ENCODE data around the gene AGBL4. TPM values are rescaled to one million over a fixed set of nuclear protein-coding genes. Genes with fewer than 3 reads are reported as not detected.

AGBL4 gene
- total and polyA plus RNA-seq, 10 donors, result 0.05 to 1.8 (median 0.32) TPM; not detected in 1

DNA sequence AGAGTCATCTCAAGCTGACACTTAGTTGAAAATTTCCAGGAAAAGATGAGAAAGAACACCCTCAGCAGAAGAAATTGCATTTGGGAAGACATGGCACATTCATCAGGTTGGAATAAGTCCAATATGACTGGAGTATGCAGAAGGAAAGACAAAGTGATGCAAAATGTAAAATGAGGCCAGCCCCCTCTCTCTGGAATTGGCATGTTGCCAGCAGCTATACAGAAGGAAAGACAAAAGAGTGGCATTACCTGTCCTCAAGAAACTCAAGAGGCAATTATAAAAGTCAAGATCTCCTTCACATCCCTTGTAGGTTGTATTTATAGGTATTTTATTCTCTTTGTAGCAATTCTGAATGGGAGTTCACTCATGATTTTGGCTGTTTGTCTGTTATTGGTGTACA, 426.3 kb downstream of the AGBL4 start:
- TF ChIP-seq POLR2AphosphoS5 (IDR thresholded peaks at IDR 0.05), result no peak
- TF ChIP-seq POLR2A (IDR thresholded peaks at IDR 0.05), result no peak
- TF ChIP-seq, protein P1, sequence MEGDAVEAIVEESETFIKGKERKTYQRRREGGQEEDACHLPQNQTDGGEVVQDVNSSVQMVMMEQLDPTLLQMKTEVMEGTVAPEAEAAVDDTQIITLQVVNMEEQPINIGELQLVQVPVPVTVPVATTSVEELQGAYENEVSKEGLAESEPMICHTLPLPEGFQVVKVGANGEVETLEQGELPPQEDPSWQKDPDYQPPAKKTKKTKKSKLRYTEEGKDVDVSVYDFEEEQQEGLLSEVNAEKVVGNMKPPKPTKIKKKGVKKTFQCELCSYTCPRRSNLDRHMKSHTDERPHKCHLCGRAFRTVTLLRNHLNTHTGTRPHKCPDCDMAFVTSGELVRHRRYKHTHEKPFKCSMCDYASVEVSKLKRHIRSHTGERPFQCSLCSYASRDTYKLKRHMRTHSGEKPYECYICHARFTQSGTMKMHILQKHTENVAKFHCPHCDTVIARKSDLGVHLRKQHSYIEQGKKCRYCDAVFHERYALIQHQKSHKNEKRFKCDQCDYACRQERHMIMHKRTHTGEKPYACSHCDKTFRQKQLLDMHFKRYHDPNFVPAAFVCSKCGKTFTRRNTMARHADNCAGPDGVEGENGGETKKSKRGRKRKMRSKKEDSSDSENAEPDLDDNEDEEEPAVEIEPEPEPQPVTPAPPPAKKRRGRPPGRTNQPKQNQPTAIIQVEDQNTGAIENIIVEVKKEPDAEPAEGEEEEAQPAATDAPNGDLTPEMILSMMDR (IDR thresholded peaks at IDR 0.05 in 8 of 11, conservative IDR thresholded peaks at IDR 0.05 in 3 of 11), result no peak
- Histone ChIP-seq H3K4me1 (no peaks in the 10 kb centered on the region), H3K4me3 (no peak overlapping the region), H3K27me3 (replicated peaks in 1 of 7) (no peaks in the 10 kb centered on the region), H3K9me3 (peaks cover 0 to 31% (median 8%) of the 10 kb centered on the region in 8 donors), H3K36me3 (no peaks in the 10 kb centered on the region), H3K27ac (no peak overlapping the region)
- intact Hi-C loops (cut with DNase I; ENCODE audit: low total_unique reads), result no loop called here
- DNase-seq, result no peak

DNA sequence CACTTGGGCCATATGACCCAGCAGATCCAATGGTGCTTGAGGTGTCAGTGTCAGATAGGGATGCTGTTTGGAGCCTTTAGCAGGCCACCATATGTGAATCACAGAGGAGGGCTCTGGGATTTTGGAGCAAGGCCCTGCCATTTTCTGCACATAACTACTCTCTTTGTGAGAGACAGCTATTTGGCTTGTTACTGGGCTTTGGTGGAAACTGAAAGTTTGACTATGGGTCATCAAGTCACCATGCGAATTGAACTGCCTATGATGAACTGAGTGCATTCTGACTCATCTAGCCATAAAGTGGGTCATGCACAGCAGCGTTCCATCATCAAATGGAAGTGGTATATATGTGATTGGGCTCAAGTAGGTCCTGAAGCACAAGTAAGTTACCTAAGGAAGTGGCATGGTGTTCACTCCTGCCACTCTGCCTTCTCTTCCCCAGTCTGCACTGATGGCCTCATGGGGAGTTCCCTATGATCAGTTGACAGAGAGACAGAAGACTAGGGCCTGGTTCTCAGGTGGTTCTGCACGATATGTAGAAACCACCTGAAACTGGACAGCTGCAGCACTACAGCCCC, 447.3 kb downstream of the AGBL4 start:
- intact Hi-C loops (cut with DNase I; ENCODE audit: low total_unique reads), result no loop called here
- Histone ChIP-seq H3K27ac (no peak overlapping the region), H3K9me3 (peaks cover 7 to 78% (median 44%) of the 10 kb centered on the region in 8 donors), H3K4me3 (no peak overlapping the region), H3K36me3 (no peaks in the 10 kb centered on the region), H3K27me3 (replicated peaks in 1 of 7) (no peaks in the 10 kb centered on the region), H3K4me1 (no peaks in the 10 kb centered on the region)
- no peak for DNase-seq
- WGBS, 5 donors, result 55 to 84% (median 79%) methylated on average over 3 of the region's 3 CpGs
- TF ChIP-seq POLR2A (IDR thresholded peaks at IDR 0.05), result no peak
- TF ChIP-seq POLR2AphosphoS5 (IDR thresholded peaks at IDR 0.05), result no peak
- TF ChIP-seq, protein P1 (IDR thresholded peaks at IDR 0.05 in 8 of 11, conservative IDR thresholded peaks at IDR 0.05 in 3 of 11), result no peak

DNA sequence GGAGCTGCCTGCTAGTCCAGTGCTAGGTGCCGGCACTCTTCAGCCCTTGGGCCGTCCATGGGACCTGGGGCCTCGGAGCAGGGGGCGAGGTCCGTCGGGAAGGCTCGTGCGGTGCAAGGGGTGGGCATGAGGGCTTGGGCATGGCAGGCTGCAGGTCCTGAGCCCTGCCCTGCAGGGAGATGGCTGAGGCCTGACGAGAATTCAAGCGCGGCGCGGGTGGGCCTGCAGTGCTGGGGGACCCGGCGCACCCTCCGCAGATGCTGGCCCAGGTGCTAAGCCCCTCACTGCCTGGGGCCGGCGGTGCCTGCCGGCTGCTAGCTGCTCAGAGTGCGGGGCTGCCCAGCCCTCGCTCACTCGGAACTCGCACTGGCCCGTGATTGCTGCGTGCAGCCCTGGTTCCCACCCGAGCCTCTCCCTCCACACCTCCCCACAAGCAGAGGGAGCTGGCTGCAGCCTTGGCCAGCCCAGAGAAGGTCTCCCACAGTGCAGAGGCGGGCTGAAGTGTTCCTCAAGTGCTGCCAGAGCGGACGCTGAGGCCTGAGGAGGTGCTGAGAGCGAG, 467.0 kb downstream of the AGBL4 start:
- no peak overlapping the region for H3K4me3 ChIP-seq
- peaks cover 0 to 23% (median 6%) of the 10 kb centered on the region in 8 donors for H3K9me3 ChIP-seq
- H3K36me3 ChIP-seq, result no peaks in the 10 kb centered on the region
- no peaks in the 10 kb centered on the region for H3K27me3 ChIP-seq (replicated peaks in 1 of 7)
- no peak for DNase-seq
- TF ChIP-seq POLR2A (IDR thresholded peaks at IDR 0.05), result no peak
- intact Hi-C loops (cut with DNase I; ENCODE audit: low total_unique reads), result no loop called here
- 93 to 95% (median 93%) methylated on average over 21 to 30 of the region's 30 CpGs for WGBS, 5 donors
- no peaks in the 10 kb centered on the region for H3K4me1 ChIP-seq
- H3K27ac ChIP-seq, result no peak overlapping the region

DNA sequence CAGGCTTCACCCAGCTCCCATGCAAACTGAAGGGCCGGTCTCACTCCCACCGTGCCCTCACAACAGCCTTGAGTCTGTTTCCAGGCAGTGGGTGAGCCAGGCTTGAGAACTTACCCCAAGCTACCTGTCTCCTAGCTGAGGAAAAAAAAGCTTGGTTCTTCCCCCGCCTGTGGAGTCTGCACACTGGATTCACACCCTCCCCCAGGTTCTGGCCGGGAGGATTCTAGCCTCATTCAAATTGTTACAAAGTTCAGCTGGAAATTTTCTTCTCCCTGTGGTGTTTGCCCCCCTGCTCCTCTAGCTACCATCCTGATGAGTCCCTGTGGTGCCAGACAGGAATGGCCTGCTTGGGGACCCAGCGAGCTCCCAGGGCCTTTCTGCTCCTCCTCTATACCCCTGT, 471.7 kb downstream of the AGBL4 start:
- Histone ChIP-seq H3K9me3 (peaks cover 0 to 30% (median 14%) of the 10 kb centered on the region in 8 donors), H3K27ac (no peak overlapping the region), H3K27me3 (replicated peaks in 1 of 7) (no peaks in the 10 kb centered on the region), H3K4me1 (no peaks in the 10 kb centered on the region), H3K36me3 (no peaks in the 10 kb centered on the region), H3K4me3 (no peak overlapping the region)
- no peak for TF ChIP-seq POLR2A (IDR thresholded peaks at IDR 0.05)
- TF ChIP-seq, protein P1 (IDR thresholded peaks at IDR 0.05 in 8 of 11, conservative IDR thresholded peaks at IDR 0.05 in 3 of 11), result no peak
- TF ChIP-seq POLR2AphosphoS5 (IDR thresholded peaks at IDR 0.05), result no peak
- DNase-seq, result no peak
- intact Hi-C loops (cut with DNase I; ENCODE audit: low total_unique reads), result no loop called here
- 77 to 95% (median 83%) methylated on average over 3 to 5 of the region's 5 CpGs for WGBS, 5 donors
